Activated CD8-positive, alpha-beta T cell treated with anti-CD3 and anti-CD28 coated beads for 36 hours (primary cell): ENCODE measurements around the gene ZNF581. TPM values are rescaled to one million over a fixed set of nuclear protein-coding genes. Genes with fewer than 3 reads are reported as not detected.

ENCODE experiments used
- ATAC-seq: fragments of 200-7000 bp; cut with Tn5 transposase; one replicate; pipeline ENCODE4 v1.10.0; 2021; ENCODE audit warnings: mild to moderate bottlenecking, moderate library complexity
- CTCF ChIA-PET: fragments of 350-600 bp; sonication (Branson Sonifier 250); formaldehyde crosslinking; loops from one replicate; lab custom pipeline; 2021; ENCODE audit warnings: antibody characterized with exemption; lab: Charles Lee
- POLR2A ChIA-PET: fragments of 350-600 bp; sonication (Branson Sonifier 250); formaldehyde crosslinking; loops from one replicate; lab custom pipeline; 2021; ENCODE audit warnings: antibody characterized with exemption; lab: Charles Lee
- DNase-seq: peaks from one replicate; pipeline ENCODE4 v3.0.0-alpha.2; 2020
- H3K27ac Mint-ChIP-seq: one replicate; pipeline ENCODE4 v1.8.0; 2021; ENCODE audit warnings: mild to moderate bottlenecking, mixed read lengths
- H3K27me3 Mint-ChIP-seq: one replicate; pipeline ENCODE4 v1.8.0; 2021; ENCODE audit warnings: mixed read lengths
- H3K36me3 Mint-ChIP-seq: one replicate; pipeline ENCODE4 v1.8.0; 2021; ENCODE audit warnings: low read depth, mixed read lengths
- H3K4me1 Mint-ChIP-seq: one replicate; pipeline ENCODE4 v1.8.0; 2021; ENCODE audit warnings: low read depth, mixed read lengths
- H3K4me3 Mint-ChIP-seq: one replicate; pipeline ENCODE4 v1.8.0; 2021; ENCODE audit warnings: mild to moderate bottlenecking, moderate library complexity, mixed read lengths
- H3K9me3 Mint-ChIP-seq: one replicate; pipeline ENCODE4 v1.8.0; 2021; ENCODE audit warnings: mixed read lengths
- intact Hi-C: fragments of 100-400 bp; cut with micrococcal nuclease; formaldehyde crosslinking; loops from one replicate; pipeline ENCODE4 v1.10.0; 2022
- total RNA-seq, 2 experiments: library from RNA; stranded (reverse); gene quantifications; one replicate each; pipeline ENCODE4 v1.2.3, GENCODE V29; 2021
- TF ChIP-seq, protein P1 (sequence below): fragments of 200-600 bp; IDR thresholded peaks from one replicate; pipeline ENCODE4 v1.8.0; 2022; ENCODE audit warnings: antibody characterized with exemption, mild to moderate bottlenecking

The ZNF581 gene
- total RNA-seq, 2 experiments from 2014 or later, result 30.4 to 34.5 TPM

GRCh38 chr19:55660404-55660803 is 17.0 kb downstream of the ZNF581 start:
- H3K4me1 Mint-ChIP-seq, result peaks cover 38% of the 10 kb centered on the region
- ChIA-PET CTCF (no interaction called here), POLR2A (interaction anchor here (0.7 to 1.2 kb wide), 3 partner anchors 8 to 11 kb away, joined by 3 to 4 read pairs (median 3); no protein-coding TSS in a partner anchor)
- no peaks in the 10 kb centered on the region for H3K9me3 Mint-ChIP-seq
- H3K27me3 Mint-ChIP-seq, result no peaks in the 10 kb centered on the region
- H3K4me3 Mint-ChIP-seq, result no peak overlapping the region
- H3K27ac Mint-ChIP-seq, result peak overlapping the region; percentile 71
- ATAC-seq, result no peak
- H3K36me3 Mint-ChIP-seq, result peaks cover 71% of the 10 kb centered on the region
- intact Hi-C loops, result no loop called here
- DNase-seq, result no peak
- TF ChIP-seq, protein P1, sequence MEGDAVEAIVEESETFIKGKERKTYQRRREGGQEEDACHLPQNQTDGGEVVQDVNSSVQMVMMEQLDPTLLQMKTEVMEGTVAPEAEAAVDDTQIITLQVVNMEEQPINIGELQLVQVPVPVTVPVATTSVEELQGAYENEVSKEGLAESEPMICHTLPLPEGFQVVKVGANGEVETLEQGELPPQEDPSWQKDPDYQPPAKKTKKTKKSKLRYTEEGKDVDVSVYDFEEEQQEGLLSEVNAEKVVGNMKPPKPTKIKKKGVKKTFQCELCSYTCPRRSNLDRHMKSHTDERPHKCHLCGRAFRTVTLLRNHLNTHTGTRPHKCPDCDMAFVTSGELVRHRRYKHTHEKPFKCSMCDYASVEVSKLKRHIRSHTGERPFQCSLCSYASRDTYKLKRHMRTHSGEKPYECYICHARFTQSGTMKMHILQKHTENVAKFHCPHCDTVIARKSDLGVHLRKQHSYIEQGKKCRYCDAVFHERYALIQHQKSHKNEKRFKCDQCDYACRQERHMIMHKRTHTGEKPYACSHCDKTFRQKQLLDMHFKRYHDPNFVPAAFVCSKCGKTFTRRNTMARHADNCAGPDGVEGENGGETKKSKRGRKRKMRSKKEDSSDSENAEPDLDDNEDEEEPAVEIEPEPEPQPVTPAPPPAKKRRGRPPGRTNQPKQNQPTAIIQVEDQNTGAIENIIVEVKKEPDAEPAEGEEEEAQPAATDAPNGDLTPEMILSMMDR, result no peak

GRCh38 chr19:55660991-55661390 is 17.5 kb downstream of the ZNF581 start:
- ChIA-PET POLR2A (interaction anchor here (1.0 kb wide), 1 partner anchor 11 kb away, joined by 4 read pairs; no protein-coding TSS in a partner anchor), CTCF (no interaction called here)
- peaks cover 65% of the 10 kb centered on the region for H3K36me3 Mint-ChIP-seq
- H3K4me1 Mint-ChIP-seq, result peaks cover 38% of the 10 kb centered on the region
- intact Hi-C loops, result no loop called here
- DNase-seq (no peak), ATAC-seq (no peak)
- no peak overlapping the region for H3K4me3 Mint-ChIP-seq
- no peaks in the 10 kb centered on the region for H3K27me3 Mint-ChIP-seq
- TF ChIP-seq, protein P1, result no peak
- H3K9me3 Mint-ChIP-seq, result no peaks in the 10 kb centered on the region
- H3K27ac Mint-ChIP-seq, result no peak overlapping the region

- no peak for ATAC-seq
- TF ChIP-seq, protein P1, result no peak
- ChIA-PET POLR2A (no interaction called here), CTCF (interaction anchor here (1.6 kb wide), 1 partner anchor 10 kb away, joined by 5 read pairs; no protein-coding TSS in a partner anchor)
- no peak for DNase-seq
- peaks cover 62% of the 10 kb centered on the region for H3K36me3 Mint-ChIP-seq
- H3K4me3 Mint-ChIP-seq, result no peak overlapping the region
- no peaks in the 10 kb centered on the region for H3K9me3 Mint-ChIP-seq
- H3K27ac Mint-ChIP-seq, result peak overlapping the region; percentile 61
- peaks cover 41% of the 10 kb centered on the region for H3K4me1 Mint-ChIP-seq
- intact Hi-C loops, result no loop called here
- no peaks in the 10 kb centered on the region for H3K27me3 Mint-ChIP-seq
Measured at GRCh38 chr19:55661826-55662225, 18.4 kb downstream of the ZNF581 start.

GRCh38 chr19:55663846-55664536 is 20.5 kb downstream of the ZNF581 start:
- Mint-ChIP-seq H3K4me3 (no peak overlapping the region), H3K27me3 (no peaks in the 10 kb centered on the region), H3K9me3 (no peaks in the 10 kb centered on the region), H3K4me1 (peaks cover 24% of the 10 kb centered on the region), H3K36me3 (peaks cover 62% of the 10 kb centered on the region), H3K27ac (no peak overlapping the region)
- ChIA-PET POLR2A (interaction anchor here (1.0 to 2.2 kb wide), 3 partner anchors 8 to 13 kb away, joined by 3 to 7 read pairs (median 6); no protein-coding TSS in a partner anchor), CTCF (no interaction called here)
- ATAC-seq, result no peak
- intact Hi-C loops, result no loop called here
- TF ChIP-seq, protein P1, result no peak
- DNase-seq, result no peak
